HG03575 (cell line): ENCODE measurements around the gene POLG2.
"Not testable (repeated sequence)": the region's sequence is repeated elsewhere in the genome, so short reads cannot be mapped to it uniquely, and the experiment has no call there.

ENCODE experiments used
- ATAC-seq: cut with Tn5 transposase; IDR thresholded peaks from one replicate; pipeline ENCODE4 v1.9.1; 2021; ENCODE audit not compliant: unreplicated experiment, insufficient number of reproducible peaks, low FRiP score; ENCODE audit errors: extremely low read depth

Gene POLG2

GRCh38 chr17:64506576-64507412 is 9.9 kb upstream of the POLG2 start, which contains the start of gene CEP95:
Gene CEP95, plus strand, starts transcription at chr17:64506977. Its CDS starts 121 bp downstream, at chr17:64507098.
- ATAC-seq = peak; percentile 30

DNA sequence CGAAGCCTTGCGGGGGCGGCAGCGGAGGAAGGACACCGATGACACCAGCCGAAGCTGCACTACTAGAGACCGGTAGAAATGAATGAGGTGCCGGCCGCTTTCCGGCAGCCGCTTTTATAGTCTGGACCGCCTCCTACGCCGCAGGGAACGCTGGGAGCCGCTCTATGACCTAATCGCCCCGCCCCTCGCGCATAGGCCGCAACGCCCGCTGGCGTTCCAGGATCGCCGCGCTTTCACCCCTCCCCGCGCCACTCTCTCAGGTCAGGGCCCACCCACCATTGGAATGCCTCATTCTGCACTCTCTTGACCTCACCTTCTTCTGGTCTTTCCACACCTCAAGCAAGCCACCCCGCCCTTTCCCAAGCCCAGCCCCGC is 9.3 kb upstream of the POLG2 start, which contains the start of gene DDX5:
Gene DDX5, minus strand, starts transcription at position 89 of the 375 bp plus-strand sequence. CDS start 170 bp downstream, outside the sequence.
- ATAC-seq = peak; percentile 25

GRCh38 chr17:64505340-64506200 is 8.7 kb upstream of the POLG2 start:
- no peak for ATAC-seq

DNA sequence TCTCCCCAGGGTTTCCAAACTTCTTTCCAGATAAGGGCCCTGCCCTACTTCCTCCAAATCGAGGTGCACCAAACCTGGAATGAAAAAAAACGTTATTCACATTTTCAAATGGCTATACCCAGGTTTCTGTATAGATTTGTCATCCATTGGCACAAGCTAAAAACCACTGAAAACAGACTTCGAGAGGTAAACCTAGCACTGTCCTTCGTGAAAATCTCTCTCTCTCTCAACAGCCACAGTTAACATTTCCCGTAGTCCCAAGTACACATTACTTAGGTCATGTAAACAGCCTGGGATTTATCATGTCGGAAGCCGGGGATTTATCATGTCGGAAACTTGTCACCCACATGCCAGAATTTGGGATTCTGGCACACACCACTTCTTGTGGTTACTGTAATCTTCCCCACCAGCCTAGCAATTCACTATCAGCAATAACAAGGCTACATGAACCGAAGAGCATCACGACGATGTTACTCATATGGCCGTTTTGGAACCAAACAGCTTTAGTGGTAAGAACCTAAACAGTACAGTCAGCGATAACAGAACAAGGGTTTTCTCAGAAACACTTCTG is 8.0 kb upstream of the POLG2 start:
- ATAC-seq = no peak

- ATAC-seq = no peak
These were observed 7.2 kb upstream of the POLG2 start for GRCh38 chr17:64503821-64504768.

GRCh38 chr17:64503341-64503740 is 6.5 kb upstream of the POLG2 start:
- ATAC-seq = no peak

DNA sequence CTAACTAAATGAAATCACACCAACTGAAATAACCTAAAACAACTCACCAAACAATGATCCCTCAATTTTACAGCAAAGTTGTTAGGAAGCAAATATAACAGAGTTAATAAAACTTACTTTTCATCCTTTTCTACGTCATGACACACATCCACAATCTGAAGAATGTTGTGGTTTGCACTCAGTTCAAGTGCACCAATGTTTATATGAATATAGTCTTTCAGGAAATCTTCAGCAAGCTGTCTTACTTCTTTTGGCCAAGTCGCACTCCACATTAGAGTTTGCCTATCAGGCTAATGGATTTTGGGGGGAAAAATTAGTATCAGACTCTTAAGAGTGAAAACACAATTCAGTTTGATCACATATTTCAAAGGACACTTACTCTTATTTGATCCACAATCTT is 6.0 kb upstream of the POLG2 start:
- ATAC-seq = no peak

GRCh38 chr17:64502021-64502420 is 5.2 kb upstream of the POLG2 start:
- no peak for ATAC-seq

- ATAC-seq = no peak
These were observed 4.3 kb upstream of the POLG2 start for GRCh38 chr17:64500862-64501765.

DNA sequence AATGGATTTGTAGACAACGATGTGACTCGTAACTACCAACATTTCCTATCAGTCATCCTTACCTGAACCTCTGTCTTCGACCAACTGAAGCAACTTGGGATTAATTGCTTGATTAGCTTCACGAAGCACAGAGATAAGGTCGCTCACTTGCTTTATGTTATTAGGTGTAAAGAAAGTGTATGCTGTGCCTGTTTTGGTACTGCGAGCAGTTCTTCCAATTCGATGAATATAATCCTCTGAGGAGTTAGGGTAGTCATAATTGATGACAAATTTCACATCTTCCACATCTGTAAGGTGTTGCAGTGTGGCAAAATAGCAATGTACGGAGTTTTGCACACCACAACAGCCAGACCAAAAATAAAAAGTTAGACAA is 3.6 kb upstream of the POLG2 start:
- ATAC-seq = no peak

- ATAC-seq = no peak
These were observed 3.1 kb upstream of the POLG2 start for GRCh38 chr17:64499805-64500486.

DNA sequence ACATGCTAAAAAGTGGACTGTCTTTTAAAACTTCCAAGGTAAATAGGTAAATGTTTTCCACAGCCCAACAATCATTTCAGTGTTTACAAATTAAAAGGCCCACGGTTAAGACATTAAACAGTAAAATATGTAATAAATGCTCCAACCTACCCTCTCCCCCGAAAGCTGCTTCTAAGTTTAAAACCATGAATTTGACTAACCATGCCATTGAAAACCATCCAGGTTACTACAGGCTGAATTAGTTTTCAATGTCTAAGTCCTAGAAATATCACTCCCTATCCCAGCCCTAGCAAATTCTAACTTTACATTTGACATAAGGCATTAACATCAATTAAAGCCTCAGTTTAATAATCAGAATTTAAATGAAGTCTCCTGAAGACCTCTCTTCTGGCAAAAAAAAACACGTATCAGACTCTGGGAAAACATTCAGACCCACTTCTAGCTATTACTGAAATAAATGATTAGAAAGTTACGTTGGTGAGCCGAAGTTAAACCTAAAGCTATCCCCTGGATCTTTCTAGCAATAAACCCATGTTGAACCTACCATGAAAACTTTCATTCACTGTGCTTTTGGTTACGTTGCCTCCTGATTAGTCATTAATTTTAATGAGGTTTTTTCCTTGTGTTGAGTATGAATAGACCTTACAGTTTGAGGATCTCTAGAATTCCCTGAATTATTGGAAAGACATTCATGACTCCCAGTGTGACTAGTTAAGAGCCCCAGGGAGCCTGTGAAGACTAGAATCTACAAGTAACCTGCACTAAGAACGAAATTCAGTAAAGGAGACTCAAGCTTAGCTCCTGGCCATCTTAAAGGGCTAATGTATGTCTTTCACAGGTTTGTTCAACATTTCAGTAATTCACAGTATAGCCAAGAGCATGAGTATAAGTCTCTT is 1.7 kb upstream of the POLG2 start:
- no peak for ATAC-seq

DNA sequence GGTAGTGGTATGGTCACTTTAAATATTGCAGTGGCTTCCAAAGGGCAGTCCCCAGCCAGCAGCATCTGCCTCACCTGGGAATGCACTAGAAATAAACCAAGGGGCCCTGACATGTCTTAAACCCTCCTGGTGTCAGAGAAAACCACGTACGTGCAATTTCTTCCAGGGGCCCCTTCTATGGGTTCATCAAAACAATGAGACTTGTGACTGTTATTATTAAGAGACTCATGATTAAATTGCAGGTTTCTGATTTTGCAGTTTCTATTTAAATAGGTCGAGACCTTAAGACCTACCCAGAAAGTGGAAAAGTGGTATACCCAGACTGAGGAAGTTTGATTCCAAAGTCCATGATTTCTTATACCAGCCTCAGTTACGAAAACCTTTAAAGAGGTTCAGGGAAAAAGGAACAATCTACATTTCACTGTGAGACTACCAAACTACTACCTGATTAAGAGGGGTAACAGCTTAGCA is 746 bp upstream of the POLG2 start:
- peak; percentile 1 for ATAC-seq

DNA sequence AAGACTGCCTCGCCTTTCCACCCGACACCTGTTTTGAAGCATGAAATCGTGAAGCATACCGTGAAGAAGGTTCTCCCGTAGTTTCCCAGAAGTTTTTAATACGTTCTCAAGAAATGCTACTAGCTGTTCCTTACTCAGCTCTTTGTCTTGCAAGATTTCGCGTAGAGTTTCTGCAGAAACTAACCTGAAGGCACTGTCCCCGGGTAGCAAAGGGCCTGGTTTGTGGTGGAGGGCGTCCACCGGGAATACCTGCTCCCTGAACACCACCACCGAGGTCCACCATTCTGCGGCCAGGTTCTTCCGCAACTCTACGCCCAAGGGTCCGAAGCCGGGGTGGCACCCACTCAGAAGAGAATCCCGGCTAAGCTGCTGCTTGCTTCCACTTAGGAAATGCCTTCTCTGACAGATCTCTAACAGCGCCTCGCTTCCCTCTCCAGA is 487 bp downstream of the POLG2 start:
- no peak for ATAC-seq

GRCh38 chr17:64495300-64495699 is 1.6 kb downstream of the POLG2 start:
- not testable (repeated sequence) for ATAC-seq

GRCh38 chr17:64494121-64494520 is 2.7 kb downstream of the POLG2 start:
- ATAC-seq = no peak
